Omental fat pad (tissue), 4 donors: ENCODE measurements around the gene DMGDH. TPM values are rescaled to one million over a fixed set of nuclear protein-coding genes. Genes with fewer than 3 reads are reported as not detected.

Experiments
- ATAC-seq: fragments of 150-250 bp; one replicate; pipeline ENCODE4 v1.9.1; 2016; ENCODE audit warnings: mild to moderate bottlenecking, moderate library complexity; ENCODE audit not compliant: low FRiP score
- DNase-seq: peaks from one replicate; pipeline ENCODE4 v3.0.0-alpha.2; 2019; ENCODE audit warnings: low spot score
- total RNA-seq, 4 donors: library from RNA; depleted of rRNA; stranded (reverse); fragments of >200 nt; gene quantifications; one replicate each; pipeline ENCODE4 v1.1.0, GENCODE V29; 2016
- TF ChIP-seq, protein P1 (sequence below), 3 donors: fragments of 450-650 bp; IDR thresholded peaks; one replicate each; pipeline ENCODE4 v1.5.1; 2016 to 2017; ENCODE audit warnings: antibody characterized with exemption in 3 of 3, mild to moderate bottlenecking in 3 of 3, moderate library complexity in 2 of 3

DMGDH gene
- total RNA-seq, 4 donors from 2014 or later: 2.8 to 13.9 (median 4.4) TPM

GRCh38 chr5:78953092-78953800 is 116.2 kb downstream of the DMGDH start:
- DNase-seq (no peak), ATAC-seq (no peak)
- TF ChIP-seq, protein P1, sequence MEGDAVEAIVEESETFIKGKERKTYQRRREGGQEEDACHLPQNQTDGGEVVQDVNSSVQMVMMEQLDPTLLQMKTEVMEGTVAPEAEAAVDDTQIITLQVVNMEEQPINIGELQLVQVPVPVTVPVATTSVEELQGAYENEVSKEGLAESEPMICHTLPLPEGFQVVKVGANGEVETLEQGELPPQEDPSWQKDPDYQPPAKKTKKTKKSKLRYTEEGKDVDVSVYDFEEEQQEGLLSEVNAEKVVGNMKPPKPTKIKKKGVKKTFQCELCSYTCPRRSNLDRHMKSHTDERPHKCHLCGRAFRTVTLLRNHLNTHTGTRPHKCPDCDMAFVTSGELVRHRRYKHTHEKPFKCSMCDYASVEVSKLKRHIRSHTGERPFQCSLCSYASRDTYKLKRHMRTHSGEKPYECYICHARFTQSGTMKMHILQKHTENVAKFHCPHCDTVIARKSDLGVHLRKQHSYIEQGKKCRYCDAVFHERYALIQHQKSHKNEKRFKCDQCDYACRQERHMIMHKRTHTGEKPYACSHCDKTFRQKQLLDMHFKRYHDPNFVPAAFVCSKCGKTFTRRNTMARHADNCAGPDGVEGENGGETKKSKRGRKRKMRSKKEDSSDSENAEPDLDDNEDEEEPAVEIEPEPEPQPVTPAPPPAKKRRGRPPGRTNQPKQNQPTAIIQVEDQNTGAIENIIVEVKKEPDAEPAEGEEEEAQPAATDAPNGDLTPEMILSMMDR (IDR thresholded peaks at IDR 0.05): no peak

Other genes starting within 250 kb of the DMGDH start
- gene ARSB, start 84.4 kb downstream of the DMGDH start, total RNA-seq: 10 to 100 TPM; 15.4 to 22.7 (median 15.8) TPM
- 10 to 100 TPM; 20.8 to 37.2 (median 25.0) TPM for gene BHMT2, start 93 bp upstream of the DMGDH start, total RNA-seq
- 1 to 10 TPM in 3 of 4 donors, under 1 TPM in 1; 0.28 to 3.8 (median 2.4) TPM for gene BHMT, start 42.1 kb upstream of the DMGDH start, total RNA-seq
- gene JMY, start 166.5 kb upstream of the DMGDH start, total RNA-seq: 10 to 100 TPM in 2 of 4 donors, 1 to 10 TPM in 2; 7.0 to 30.1 (median 11.3) TPM